Measurements from ENCODE around the gene GLI2.

DNA sequence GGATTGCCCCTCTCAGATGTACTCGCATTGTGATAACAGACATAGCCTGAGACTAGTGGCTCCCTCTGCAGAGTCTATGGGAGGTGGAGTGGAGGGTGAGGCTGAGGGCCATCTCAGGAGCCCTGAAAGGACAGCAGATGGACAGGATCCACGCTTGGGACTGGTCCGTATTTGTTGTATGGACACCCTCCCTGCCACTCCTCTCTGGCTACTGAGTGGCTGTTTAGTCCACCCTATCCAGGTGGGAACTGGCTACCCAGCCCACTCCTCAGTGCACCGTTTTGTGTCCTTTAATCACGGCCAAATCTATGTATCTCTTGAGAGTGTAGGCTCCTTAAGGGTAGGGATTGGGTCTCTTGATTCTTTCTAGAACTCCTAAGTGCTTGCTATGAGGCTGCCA, 4.5 kb upstream of the GLI2 start:
- TF ChIP-seq POLR2AphosphoS5 (IDR thresholded peaks at IDR 0.05) (no peak), POLR2A (IDR thresholded peaks at IDR 0.05) (no peak)
- TF ChIP-seq, protein P1, sequence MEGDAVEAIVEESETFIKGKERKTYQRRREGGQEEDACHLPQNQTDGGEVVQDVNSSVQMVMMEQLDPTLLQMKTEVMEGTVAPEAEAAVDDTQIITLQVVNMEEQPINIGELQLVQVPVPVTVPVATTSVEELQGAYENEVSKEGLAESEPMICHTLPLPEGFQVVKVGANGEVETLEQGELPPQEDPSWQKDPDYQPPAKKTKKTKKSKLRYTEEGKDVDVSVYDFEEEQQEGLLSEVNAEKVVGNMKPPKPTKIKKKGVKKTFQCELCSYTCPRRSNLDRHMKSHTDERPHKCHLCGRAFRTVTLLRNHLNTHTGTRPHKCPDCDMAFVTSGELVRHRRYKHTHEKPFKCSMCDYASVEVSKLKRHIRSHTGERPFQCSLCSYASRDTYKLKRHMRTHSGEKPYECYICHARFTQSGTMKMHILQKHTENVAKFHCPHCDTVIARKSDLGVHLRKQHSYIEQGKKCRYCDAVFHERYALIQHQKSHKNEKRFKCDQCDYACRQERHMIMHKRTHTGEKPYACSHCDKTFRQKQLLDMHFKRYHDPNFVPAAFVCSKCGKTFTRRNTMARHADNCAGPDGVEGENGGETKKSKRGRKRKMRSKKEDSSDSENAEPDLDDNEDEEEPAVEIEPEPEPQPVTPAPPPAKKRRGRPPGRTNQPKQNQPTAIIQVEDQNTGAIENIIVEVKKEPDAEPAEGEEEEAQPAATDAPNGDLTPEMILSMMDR (IDR thresholded peaks at IDR 0.05): no peak
